DND-41 (cell line): ENCODE measurements around the gene GAST.
A peak's percentile ranks its signal among the peaks of the same experiment; 100 is the strongest.

Experiments used
- CTCF ChIP-seq: IDR thresholded peaks from 2 replicates; pipeline ENCODE4 v1.5.1; 2012; ENCODE audit warnings: borderline replicate concordance, low read length, moderate library complexity, mild to moderate bottlenecking; ENCODE audit not compliant: poor library complexity, severe bottlenecking; ENCODE audit errors: extremely low read depth
- EZH2 ChIP-seq: IDR thresholded peaks from 3 replicates; pipeline ENCODE4 v1.6.1; 2012; ENCODE audit warnings: borderline replicate concordance, low read depth, mild to moderate bottlenecking, moderate library complexity, low read length, inconsistent platforms; ENCODE audit not compliant: severe bottlenecking

GRCh38 chr17:41678907-41679739 is 33.0 kb upstream of the GAST start:
- TF ChIP-seq CTCF (peak; percentile 57), EZH2 (no peak)
